ES-I3 (cell line): ENCODE measurements around the gene PGAP6.
"Not testable (repeated sequence)": the region's sequence is repeated elsewhere in the genome, so short reads cannot be mapped to it uniquely, and the experiment has no call there.

Source experiments
- H3K36me3 ChIP-seq: 2 replicates; pipeline ENCODE4 v1.6.1; 2013; ENCODE audit warnings: mild to moderate bottlenecking, low read length, control low read depth, moderate library complexity; ENCODE audit not compliant: insufficient read depth
- H3K4me1 ChIP-seq: 2 replicates; pipeline ENCODE4 v1.6.1; 2013; ENCODE audit warnings: mild to moderate bottlenecking, control low read depth, low read length; ENCODE audit not compliant: insufficient read depth
- H3K9ac ChIP-seq: 2 replicates; pipeline ENCODE4 v1.6.1; 2013; ENCODE audit warnings: low read depth, mild to moderate bottlenecking, low read length, moderate library complexity
- H3K9me3 ChIP-seq: 2 replicates; pipeline ENCODE4 v1.6.1; 2013; ENCODE audit warnings: mild to moderate bottlenecking, low read length, moderate library complexity; ENCODE audit not compliant: control insufficient read depth, insufficient read depth

PGAP6 gene

DNA sequence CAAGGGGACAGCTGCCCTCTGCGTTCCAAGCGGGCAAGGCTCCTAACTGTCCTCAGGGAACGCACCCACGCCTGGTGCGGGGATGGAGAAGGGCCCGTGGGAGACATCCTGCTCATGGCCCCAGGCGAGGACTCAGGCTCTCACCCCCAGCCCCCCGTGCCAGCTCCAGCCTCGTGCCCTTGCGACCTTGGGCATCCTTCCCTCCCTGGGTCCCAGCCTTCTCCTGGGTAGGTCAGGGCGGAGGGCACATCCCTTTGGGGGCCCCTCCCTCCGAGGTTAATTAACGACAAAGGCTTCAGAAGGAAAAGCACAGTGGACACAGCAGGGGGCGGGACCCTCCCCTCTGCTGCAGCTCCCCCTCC lies 3.0 kb downstream of the PGAP6 start:
- Histone ChIP-seq H3K9me3 (no peaks in the 10 kb centered on the region), H3K36me3 (peaks cover 6% of the 10 kb centered on the region), H3K4me1 (peaks cover 14% of the 10 kb centered on the region), H3K9ac (no peak overlapping the region)

DNA sequence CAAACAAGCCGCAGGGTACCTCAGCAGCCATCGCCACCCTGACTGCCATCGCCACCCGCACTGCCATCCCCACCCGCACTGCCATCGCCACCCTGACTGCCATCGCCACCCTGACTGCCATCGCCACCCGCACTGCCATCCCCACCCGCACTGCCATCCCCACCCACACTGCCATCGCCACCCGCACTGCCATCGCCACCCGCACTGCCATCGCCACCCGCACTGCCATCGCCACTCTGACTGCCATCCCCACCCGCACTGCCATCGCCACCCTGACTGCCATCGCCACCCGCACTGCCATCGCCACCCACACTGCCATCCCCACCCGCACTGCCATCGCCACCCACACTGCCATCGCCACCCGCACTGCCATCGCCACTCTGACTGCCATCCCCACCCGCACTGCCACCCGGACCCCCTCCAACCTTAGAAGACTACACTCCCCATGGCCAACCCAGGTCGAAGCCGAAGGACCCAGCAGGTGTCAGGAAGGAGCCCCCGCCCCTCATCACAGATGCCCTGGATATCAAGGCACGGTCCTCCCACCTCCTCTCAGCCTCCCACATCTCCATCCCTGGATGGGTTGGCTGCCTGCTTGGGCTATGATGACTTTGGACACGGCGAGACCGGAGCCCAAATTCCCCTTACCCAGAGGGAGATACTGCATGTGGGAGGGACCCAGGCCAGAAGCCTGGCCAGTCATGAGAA lies 3.5 kb downstream of the PGAP6 start:
- not testable (repeated sequence) for H3K36me3 ChIP-seq, H3K9me3 ChIP-seq, H3K9ac ChIP-seq
- peaks cover 10% of the 10 kb centered on the region for H3K4me1 ChIP-seq

DNA sequence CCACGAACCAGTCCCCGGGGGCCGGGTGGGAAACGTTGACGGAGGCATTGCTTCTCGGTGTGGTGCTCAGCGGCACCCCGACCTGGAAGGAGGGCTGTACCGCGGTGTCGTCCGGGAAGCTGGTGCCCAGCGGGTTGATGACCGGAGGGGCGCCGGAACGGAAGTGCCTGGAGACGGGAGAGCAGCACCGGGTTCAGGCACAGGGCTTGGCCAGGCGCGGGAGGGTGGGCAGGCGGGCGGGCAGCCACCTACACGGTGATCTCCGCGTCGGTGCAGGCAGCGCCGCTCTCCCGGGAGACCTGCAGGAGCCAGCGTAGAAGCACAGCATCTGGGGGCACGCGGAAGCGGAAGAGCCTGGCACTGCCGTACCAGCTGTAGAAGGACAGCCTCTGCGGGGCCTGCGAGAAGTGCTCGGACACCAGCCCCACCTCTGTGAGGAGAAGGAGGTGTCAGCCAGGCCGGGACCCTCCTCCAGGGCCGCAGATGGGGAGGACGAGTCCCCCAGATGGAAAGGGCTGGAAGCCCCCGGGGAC lies 4.3 kb downstream of the PGAP6 start:
- peaks cover 6% of the 10 kb centered on the region for H3K36me3 ChIP-seq
- no peaks in the 10 kb centered on the region for H3K9me3 ChIP-seq
- H3K4me1 ChIP-seq = peaks cover 8% of the 10 kb centered on the region
- H3K9ac ChIP-seq = no peak overlapping the region

- peaks cover 8% of the 10 kb centered on the region for H3K4me1 ChIP-seq
- H3K9ac ChIP-seq = no peak overlapping the region
- peaks cover 6% of the 10 kb centered on the region for H3K36me3 ChIP-seq
- no peaks in the 10 kb centered on the region for H3K9me3 ChIP-seq
These were observed 4.9 kb downstream of the PGAP6 start for GRCh38 chr16:376817-377418.

GRCh38 chr16:375927-376816 lies 5.6 kb downstream of the PGAP6 start:
- no peak overlapping the region for H3K9ac ChIP-seq
- peaks cover 6% of the 10 kb centered on the region for H3K36me3 ChIP-seq
- peaks cover 8% of the 10 kb centered on the region for H3K4me1 ChIP-seq
- no peaks in the 10 kb centered on the region for H3K9me3 ChIP-seq

DNA sequence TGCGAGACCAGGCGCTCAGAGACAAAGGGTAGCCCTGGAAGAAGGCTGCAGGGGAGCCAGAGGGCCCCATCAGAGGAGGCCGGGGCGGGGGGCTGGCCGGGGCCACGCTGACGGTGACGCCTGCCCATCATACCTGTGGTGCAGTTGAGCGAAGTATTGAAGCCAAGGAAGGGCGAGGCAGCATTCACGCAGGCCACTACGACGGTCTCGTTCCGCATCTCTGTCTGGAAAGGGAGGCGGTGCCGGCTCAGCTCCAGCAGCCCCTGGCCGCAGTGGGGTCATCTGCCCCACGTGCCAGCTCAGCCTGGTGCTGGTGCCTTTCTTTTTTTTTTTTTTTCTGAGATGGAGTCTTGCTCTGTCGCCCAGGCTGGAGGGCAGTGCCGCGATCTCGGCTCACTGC lies 6.6 kb downstream of the PGAP6 start:
- Histone ChIP-seq H3K9me3 (no peaks in the 10 kb centered on the region), H3K36me3 (peaks cover 6% of the 10 kb centered on the region), H3K9ac (no peak overlapping the region), H3K4me1 (peaks cover 8% of the 10 kb centered on the region)

DNA sequence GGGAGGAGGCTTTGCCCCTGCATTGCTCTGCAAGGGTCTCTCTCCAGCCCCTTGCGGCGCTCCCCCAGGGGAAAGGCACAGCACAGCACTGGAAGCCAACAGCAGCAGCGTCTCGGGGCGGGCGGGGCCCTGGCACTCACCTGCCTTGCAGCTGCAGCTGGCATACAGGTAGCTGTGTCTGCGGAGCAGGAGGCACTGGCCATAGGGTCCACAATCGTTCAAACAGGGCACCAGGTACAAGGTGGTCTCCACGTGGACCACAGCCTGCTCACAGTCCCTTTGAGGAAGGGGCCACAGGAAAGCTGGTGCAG lies 7.2 kb downstream of the PGAP6 start:
- Histone ChIP-seq H3K9ac (no peak overlapping the region), H3K4me1 (peaks cover 3% of the 10 kb centered on the region; the same call in 1 of the 2 replicates), H3K36me3 (peaks cover 6% of the 10 kb centered on the region)

GRCh38 chr16:373848-374615 lies 7.7 kb downstream of the PGAP6 start:
- Histone ChIP-seq H3K36me3 (peaks cover 6% of the 10 kb centered on the region), H3K9ac (no peak overlapping the region), H3K9me3 (no peaks in the 10 kb centered on the region), H3K4me1 (no peaks in the 10 kb centered on the region)

More for the DNA sequence above, 7.2 kb downstream of the PGAP6 start:
- no peaks in the 10 kb centered on the region for H3K9me3 ChIP-seq

- peaks cover 14% of the 10 kb centered on the region for H3K36me3 ChIP-seq
- H3K9me3 ChIP-seq = no peaks in the 10 kb centered on the region
- H3K4me1 ChIP-seq = no peaks in the 10 kb centered on the region
- H3K9ac ChIP-seq = no peak overlapping the region
These were observed 8.7 kb downstream of the PGAP6 start for GRCh38 chr16:373020-373598.

GRCh38 chr16:372302-372983 lies 9.3 kb downstream of the PGAP6 start:
- Histone ChIP-seq H3K4me1 (no peaks in the 10 kb centered on the region), H3K9me3 (no peaks in the 10 kb centered on the region), H3K9ac (no peak overlapping the region), H3K36me3 (peaks cover 19% of the 10 kb centered on the region)

GRCh38 chr16:371515-372301 lies 10.1 kb downstream of the PGAP6 start:
- H3K4me1 ChIP-seq = no peaks in the 10 kb centered on the region
- H3K9me3 ChIP-seq = no peaks in the 10 kb centered on the region
- no peak overlapping the region for H3K9ac ChIP-seq
- H3K36me3 ChIP-seq = peaks cover 19% of the 10 kb centered on the region

DNA sequence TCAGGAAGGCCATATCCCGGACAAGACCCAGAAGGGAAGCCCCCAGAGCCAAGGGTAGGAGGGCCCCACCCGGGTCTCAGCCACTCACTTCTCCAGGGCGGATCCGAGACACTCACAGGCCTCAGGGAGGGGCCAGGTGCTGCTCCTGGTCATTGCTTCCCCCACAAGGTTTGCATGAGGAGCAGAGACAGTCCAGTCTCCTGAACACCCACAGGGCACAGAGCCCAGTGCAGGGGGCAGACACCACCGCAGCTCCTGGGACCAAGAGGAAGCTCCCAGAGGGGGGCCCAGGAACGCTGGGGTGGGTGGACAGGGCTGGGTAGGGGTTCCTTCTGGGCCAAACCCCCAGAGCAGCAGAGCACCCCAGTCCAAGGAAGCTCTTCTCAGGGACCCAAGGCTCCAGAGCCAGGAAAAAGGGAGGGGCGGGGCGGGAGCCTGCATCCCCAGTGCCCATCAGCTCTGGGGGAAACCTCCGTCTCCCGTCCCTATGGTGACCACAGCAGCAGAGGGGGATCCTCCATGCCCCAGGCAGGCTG lies 10.7 kb downstream of the PGAP6 start:
- no peaks in the 10 kb centered on the region for H3K4me1 ChIP-seq
- peak overlapping the region; percentile 20; the same call in 1 of the 2 replicates for H3K9ac ChIP-seq
- peaks cover 19% of the 10 kb centered on the region for H3K36me3 ChIP-seq
- no peaks in the 10 kb centered on the region for H3K9me3 ChIP-seq

DNA sequence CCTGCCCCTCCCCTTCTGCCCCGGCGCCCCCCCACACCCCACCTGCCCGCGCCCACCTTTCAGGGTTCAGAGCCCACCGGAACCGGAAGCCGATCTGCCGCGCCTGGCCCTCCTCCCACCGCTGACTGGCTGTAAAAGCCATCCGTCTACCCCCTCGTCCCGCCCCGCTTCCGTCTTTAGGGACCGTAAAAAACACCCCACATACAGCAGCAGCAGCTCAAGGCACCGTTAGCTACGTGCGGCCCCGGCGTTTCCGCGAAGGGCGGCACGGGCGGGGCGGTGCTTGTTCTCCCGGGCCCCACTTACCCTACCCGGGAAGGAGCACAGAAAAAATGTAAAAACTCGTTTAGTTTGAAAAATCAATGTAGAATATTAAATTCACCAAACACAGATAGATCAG lies 11.3 kb downstream of the PGAP6 start, which contains the start of gene MRPL28:
MRPL28 (minus strand) TSS at position 96 of the 400 bp plus-strand sequence. CDS start 320 bp downstream, outside the sequence.
- H3K36me3 ChIP-seq = peaks cover 19% of the 10 kb centered on the region
- no peaks in the 10 kb centered on the region for H3K4me1 ChIP-seq
- no peaks in the 10 kb centered on the region for H3K9me3 ChIP-seq
- H3K9ac ChIP-seq = peak within 1 kb of the TSS; percentile 52
